Measurements from ENCODE around the gene DISP3.

DISP3 gene

DNA sequence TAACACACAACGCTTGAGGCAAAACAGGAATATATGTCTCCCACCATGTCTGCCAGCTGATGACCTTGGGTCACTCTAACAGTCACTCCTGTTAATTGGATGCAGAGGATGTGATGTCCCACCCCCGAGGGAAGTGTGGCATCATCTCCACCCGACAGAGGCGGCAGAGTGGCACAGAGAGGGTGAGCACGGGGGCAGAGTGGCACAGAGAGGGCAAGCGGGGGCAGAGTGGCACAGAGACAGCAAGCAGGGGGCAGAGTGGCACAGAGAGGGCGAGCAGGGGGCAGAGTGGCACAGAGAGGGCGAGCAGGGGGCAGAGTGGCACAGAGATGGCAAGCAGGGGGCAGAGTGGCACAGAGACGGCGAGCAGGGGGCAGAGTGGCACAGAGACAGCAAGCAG, 44.3 kb downstream of the DISP3 start:
- no peak for TF ChIP-seq EZH2phosphoT487 (IDR thresholded peaks at IDR 0.05; ENCODE audit: borderline replicate concordance, low read length)
- TF ChIP-seq, protein P1, sequence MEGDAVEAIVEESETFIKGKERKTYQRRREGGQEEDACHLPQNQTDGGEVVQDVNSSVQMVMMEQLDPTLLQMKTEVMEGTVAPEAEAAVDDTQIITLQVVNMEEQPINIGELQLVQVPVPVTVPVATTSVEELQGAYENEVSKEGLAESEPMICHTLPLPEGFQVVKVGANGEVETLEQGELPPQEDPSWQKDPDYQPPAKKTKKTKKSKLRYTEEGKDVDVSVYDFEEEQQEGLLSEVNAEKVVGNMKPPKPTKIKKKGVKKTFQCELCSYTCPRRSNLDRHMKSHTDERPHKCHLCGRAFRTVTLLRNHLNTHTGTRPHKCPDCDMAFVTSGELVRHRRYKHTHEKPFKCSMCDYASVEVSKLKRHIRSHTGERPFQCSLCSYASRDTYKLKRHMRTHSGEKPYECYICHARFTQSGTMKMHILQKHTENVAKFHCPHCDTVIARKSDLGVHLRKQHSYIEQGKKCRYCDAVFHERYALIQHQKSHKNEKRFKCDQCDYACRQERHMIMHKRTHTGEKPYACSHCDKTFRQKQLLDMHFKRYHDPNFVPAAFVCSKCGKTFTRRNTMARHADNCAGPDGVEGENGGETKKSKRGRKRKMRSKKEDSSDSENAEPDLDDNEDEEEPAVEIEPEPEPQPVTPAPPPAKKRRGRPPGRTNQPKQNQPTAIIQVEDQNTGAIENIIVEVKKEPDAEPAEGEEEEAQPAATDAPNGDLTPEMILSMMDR (IDR thresholded peaks at IDR 0.05; ENCODE audit: low read depth, low read length, poor library complexity, severe bottlenecking): no peak
- no peak overlapping the region for H3K4me2 ChIP-seq (ENCODE audit: low read length)
- H3K4me3 ChIP-seq (ENCODE audit: low read length): no peak overlapping the region
- H3K36me3 ChIP-seq (ENCODE audit: control insufficient read depth, low read length): no peaks in the 10 kb centered on the region
- H3K79me2 ChIP-seq (ENCODE audit: control insufficient read depth, low read length): no peaks in the 10 kb centered on the region
- H3K4me1 ChIP-seq (ENCODE audit: control insufficient read depth, low read length): no peaks in the 10 kb centered on the region
- H3K9me3 ChIP-seq (ENCODE audit: control insufficient read depth, insufficient read depth, low read length): no peaks in the 10 kb centered on the region
- no peaks in the 10 kb centered on the region for H4K20me1 ChIP-seq (ENCODE audit: control insufficient read depth, insufficient read depth, low read depth, low read length)
- H3K27me3 ChIP-seq (ENCODE audit: control insufficient read depth, low read length): no peaks in the 10 kb centered on the region
- no peaks in the 10 kb centered on the region for H3K9me2 ChIP-seq (replicated peaks; ENCODE audit: control insufficient read depth, low read length)
- no peaks in the 10 kb centered on the region for H3F3A ChIP-seq (ENCODE audit: control insufficient read depth, insufficient read depth)
- H3K27ac ChIP-seq (ENCODE audit: low read depth, low read length): no peak overlapping the region

- H3F3A ChIP-seq (ENCODE audit: control insufficient read depth, insufficient read depth): no peaks in the 10 kb centered on the region
- no peaks in the 10 kb centered on the region for H3K9me3 ChIP-seq (ENCODE audit: control insufficient read depth, insufficient read depth, low read length)
- H3K36me3 ChIP-seq (ENCODE audit: control insufficient read depth, low read length): no peaks in the 10 kb centered on the region
- no peaks in the 10 kb centered on the region for H3K9me2 ChIP-seq (replicated peaks; ENCODE audit: control insufficient read depth, low read length)
- no peak overlapping the region for H3K4me3 ChIP-seq (ENCODE audit: low read length)
- no peaks in the 10 kb centered on the region for H3K27me3 ChIP-seq (ENCODE audit: control insufficient read depth, low read length)
- H3K4me1 ChIP-seq (ENCODE audit: control insufficient read depth, low read length): no peaks in the 10 kb centered on the region
- no peaks in the 10 kb centered on the region for H3K79me2 ChIP-seq (ENCODE audit: control insufficient read depth, low read length)
- no peak overlapping the region for H3K4me2 ChIP-seq (ENCODE audit: low read length)
- H3K27ac ChIP-seq (ENCODE audit: low read depth, low read length): no peak overlapping the region
- no peaks in the 10 kb centered on the region for H4K20me1 ChIP-seq (ENCODE audit: control insufficient read depth, insufficient read depth, low read depth, low read length)
- TF ChIP-seq, protein P1 (IDR thresholded peaks at IDR 0.05; ENCODE audit: low read depth, low read length, poor library complexity, severe bottlenecking): no peak
- TF ChIP-seq EZH2phosphoT487 (IDR thresholded peaks at IDR 0.05; ENCODE audit: borderline replicate concordance, low read length): no peak
Observed at GRCh38 chr1:11523746-11524464, 45.0 kb downstream of the DISP3 start.

GRCh38 chr1:11524465-11525150, 45.7 kb downstream of the DISP3 start:
- no peaks in the 10 kb centered on the region for H3K9me3 ChIP-seq (ENCODE audit: control insufficient read depth, insufficient read depth, low read length)
- no peak for TF ChIP-seq EZH2phosphoT487 (IDR thresholded peaks at IDR 0.05; ENCODE audit: borderline replicate concordance, low read length)
- TF ChIP-seq, protein P1 (IDR thresholded peaks at IDR 0.05; ENCODE audit: low read depth, low read length, poor library complexity, severe bottlenecking): no peak
- no peaks in the 10 kb centered on the region for H3F3A ChIP-seq (ENCODE audit: control insufficient read depth, insufficient read depth)
- H3K4me3 ChIP-seq (ENCODE audit: low read length): no peak overlapping the region
- no peaks in the 10 kb centered on the region for H3K9me2 ChIP-seq (replicated peaks; ENCODE audit: control insufficient read depth, low read length)
- H3K79me2 ChIP-seq (ENCODE audit: control insufficient read depth, low read length): no peaks in the 10 kb centered on the region
- no peak overlapping the region for H3K4me2 ChIP-seq (ENCODE audit: low read length)
- H3K27me3 ChIP-seq (ENCODE audit: control insufficient read depth, low read length): no peaks in the 10 kb centered on the region
- H4K20me1 ChIP-seq (ENCODE audit: control insufficient read depth, insufficient read depth, low read depth, low read length): no peaks in the 10 kb centered on the region
- H3K27ac ChIP-seq (ENCODE audit: low read depth, low read length): no peak overlapping the region
- H3K36me3 ChIP-seq (ENCODE audit: control insufficient read depth, low read length): no peaks in the 10 kb centered on the region
- H3K4me1 ChIP-seq (ENCODE audit: control insufficient read depth, low read length): no peaks in the 10 kb centered on the region

Measured in DOHH2 (cell line).